NCI-H748 (cell line): ENCODE results near the gene HP1BP3.

Experiments used
- DNase-seq: peaks from one replicate; lab custom pipeline; 2025; ENCODE audit not compliant: unreplicated experiment; lab: John Stamatoyannopoulos, UW

HP1BP3 gene

DNA sequence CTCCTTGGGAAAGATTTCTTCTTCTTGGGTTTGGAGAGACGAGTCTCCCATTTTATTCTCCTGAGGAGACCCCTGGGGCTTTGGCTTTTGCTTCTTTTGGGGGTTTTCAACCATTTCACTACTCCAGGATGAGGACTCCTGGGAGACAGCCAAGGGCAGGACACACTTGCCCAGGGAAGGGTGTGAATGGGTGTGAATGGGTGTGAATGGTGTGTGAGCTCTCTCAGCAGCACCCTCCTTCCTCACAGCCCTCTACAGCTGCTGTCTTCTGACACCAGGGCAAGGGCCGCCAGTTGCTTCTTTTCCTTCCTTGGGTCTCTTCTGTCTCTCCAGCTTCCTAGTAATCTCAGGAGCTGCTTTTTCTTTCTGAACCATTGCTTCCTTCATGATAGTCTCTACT lies 93.5 kb downstream of the HP1BP3 start:
- no peak for DNase-seq
